ENCODE measurements around the gene DIS3L2. TPM values are rescaled to one million over a fixed set of nuclear protein-coding genes. Genes with fewer than 3 reads are reported as not detected.
A peak's percentile ranks its signal among the peaks of the same experiment; 100 is the strongest.

Gene DIS3L2
- total and polyA plus RNA-seq, 2 of the 8 experiments (the other 6 are each of a cell fraction or from before 2014, with no cell fraction given): 11.5 to 21.6 TPM

DNA sequence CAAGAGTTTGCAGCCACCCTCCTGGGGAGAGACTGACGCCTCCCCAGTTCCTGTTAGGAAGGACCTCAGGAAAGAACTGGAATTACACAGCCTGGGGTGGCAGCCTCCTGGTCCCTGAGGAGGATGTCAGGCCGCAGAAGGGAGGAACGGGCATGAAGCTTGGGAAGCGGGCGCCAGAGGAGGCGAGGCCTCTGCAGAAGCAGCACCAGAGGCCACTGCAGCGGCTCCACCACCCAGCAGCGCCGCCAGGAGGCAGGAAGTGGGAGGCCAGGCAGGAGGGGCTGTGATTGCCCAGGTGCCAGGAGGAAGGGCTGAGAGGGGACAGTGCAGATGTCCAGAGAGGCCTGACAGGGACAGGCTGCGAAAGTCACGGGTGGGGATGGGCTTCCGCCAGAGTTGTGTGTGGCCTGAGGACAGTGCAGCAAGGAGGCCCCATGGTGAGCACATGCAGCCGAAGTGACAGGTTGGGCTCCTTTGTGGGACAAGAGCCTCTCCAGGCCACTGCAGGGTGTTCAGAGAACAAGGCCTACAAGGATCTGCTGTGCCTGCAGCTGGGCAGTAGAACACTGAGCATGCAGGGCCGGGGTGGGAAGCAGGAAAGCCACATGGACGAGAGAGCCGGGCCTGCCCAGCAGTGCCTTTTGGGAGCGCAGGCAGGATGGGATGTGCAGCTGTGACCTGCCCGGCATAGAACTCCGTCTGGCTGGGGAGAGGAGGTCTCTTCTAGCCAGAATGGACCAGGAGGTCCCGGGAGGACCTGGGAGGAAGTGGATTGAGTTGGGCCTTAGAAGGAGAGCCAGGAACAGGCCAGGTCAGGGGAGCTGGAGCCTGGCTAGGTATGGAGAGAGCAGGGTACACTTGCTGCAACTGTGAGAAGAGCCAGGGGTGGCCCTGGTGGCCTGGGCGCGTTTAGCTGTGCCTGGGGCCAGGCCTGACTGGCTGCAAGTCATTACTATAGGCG, 377.9 kb downstream of the DIS3L2 start:
- DNase-seq (ENCODE audit: low read depth in 1 of 2, low spot score in 2 of 2): peak in 1 of 2 experiments; percentile 89
- Histone ChIP-seq H3K9ac (replicated peaks in 1 of 4; ENCODE audit: extremely low read depth in 1 of 4, low read depth in 3 of 4, low read length in 3 of 4) (no peak overlapping the region), H3K79me2 (ENCODE audit: control insufficient read depth in 1 of 2, insufficient read depth in 2 of 2, low read length in 2 of 2) (no peaks in the 10 kb centered on the region), H3K4me3 (ENCODE audit: extremely low read depth in 1 of 4, insufficient read depth in 2 of 4, low read depth in 3 of 4, low read length in 4 of 4) (no peak overlapping the region), H3K27ac (ENCODE audit: low read depth, low read length) (no peak overlapping the region), H2BK120ac (replicated peaks; ENCODE audit: low read depth, low read length) (no peak overlapping the region), H2BK12ac (ENCODE audit: low read depth, low read length) (peak overlapping the region; percentile 39; the same call in 1 of the 2 replicates), H3K23me2 (ENCODE audit: low read depth, low read length) (no peaks in the 10 kb centered on the region), H4K8ac (ENCODE audit: extremely low read depth, insufficient read depth, low read length) (no peak overlapping the region), H3K4me1 (replicated peaks in 1 of 4; ENCODE audit: control insufficient read depth in 3 of 4, insufficient read depth in 4 of 4, low read length in 3 of 4) (no peaks in the 10 kb centered on the region; a peak in 1 of 7 replicates), H4K20me1 (replicated peaks in 1 of 2; ENCODE audit: control insufficient read depth in 1 of 2, insufficient read depth in 2 of 2, low read length in 2 of 2) (no peaks in the 10 kb centered on the region), H3K18ac (ENCODE audit: extremely low read depth, low read length) (no peak overlapping the region), H3K9me3 (ENCODE audit: insufficient read depth in 2 of 2, low read depth in 1 of 2, low read length in 1 of 2) (no peaks in the 10 kb centered on the region), H3K36me3 (ENCODE audit: control insufficient read depth in 2 of 4, insufficient read depth in 4 of 4, low read length in 3 of 4) (no peaks in the 10 kb centered on the region), H2BK5ac (ENCODE audit: low read depth, low read length) (no peak overlapping the region), H2AK5ac (ENCODE audit: low read depth, low read length) (no peak overlapping the region), H2BK15ac (ENCODE audit: low read length) (no peak overlapping the region), H2AFZ (ENCODE audit: low read length) (no peak overlapping the region), H3K4me2 (ENCODE audit: insufficient read depth in 1 of 2, low read depth in 2 of 2, low read length in 2 of 2) (no peak overlapping the region), H3K79me1 (ENCODE audit: low read depth, low read length) (no peaks in the 10 kb centered on the region), H3K4ac (replicated peaks; ENCODE audit: insufficient read length, low read depth, low read length) (no peak overlapping the region), H3K56ac (replicated peaks; ENCODE audit: insufficient read length, low read depth, low read length) (no peak overlapping the region), H3K14ac (ENCODE audit: insufficient read length) (no peak overlapping the region), H4K5ac (ENCODE audit: insufficient read length, low read depth, low read length) (no peak overlapping the region), H2BK20ac (ENCODE audit: low read length) (no peak overlapping the region), H3K23ac (ENCODE audit: insufficient read length) (no peak overlapping the region), H3K27me3 (replicated peaks in 1 of 4; ENCODE audit: control insufficient read depth in 3 of 4, extremely low read depth in 1 of 4, insufficient read depth in 3 of 4, low read length in 3 of 4) (no peaks in the 10 kb centered on the region), H4K91ac (replicated peaks; ENCODE audit: insufficient read length, low read length) (no peak overlapping the region)
- FAIRE-seq: no peak
- ChIA-PET CTCF (ENCODE audit: partially characterized antibody) (interaction anchor here (0.6 to 4.7 kb wide), 40 partner anchors 10 to 1427 kb away, joined by 3 to 72 read pairs (median 4); no protein-coding TSS in a partner anchor), POLR2A (ENCODE audit: partially characterized antibody) (interaction anchor here (1.0 to 1.1 kb wide), 2 partner anchors 10 to 24 kb away, joined by 3 to 5 read pairs; no protein-coding TSS in a partner anchor)
- WGBS, 2 experiments (ENCODE audit: extremely low coverage in 1 of 2, insufficient coverage in 1 of 2, insufficient read length in 1 of 2, insufficient replicate concordance in 2 of 2, low coverage in 1 of 2, low lambda C conversion rate in 2 of 2, missing lambda C conversion rate in 1 of 2): 85% methylated on average over 19 of the region's 23 CpGs; no CpG with 5 or more reads in 1 of the 2 experiments
- TF ChIP-seq KDM4A (IDR thresholded peaks at IDR 0.05; ENCODE audit: low read depth, low read length, severe bottlenecking) (no peak), SP2 (IDR thresholded peaks at IDR 0.05; ENCODE audit: low read length) (no peak), RAD21 (IDR thresholded peaks at IDR 0.05 in 1 of 2, conservative IDR thresholded peaks at IDR 0.05 in 1 of 2; ENCODE audit: low read depth in 2 of 2, low read length in 2 of 2) (peak; percentile 54 to 62)
- TF ChIP-seq, protein P1, sequence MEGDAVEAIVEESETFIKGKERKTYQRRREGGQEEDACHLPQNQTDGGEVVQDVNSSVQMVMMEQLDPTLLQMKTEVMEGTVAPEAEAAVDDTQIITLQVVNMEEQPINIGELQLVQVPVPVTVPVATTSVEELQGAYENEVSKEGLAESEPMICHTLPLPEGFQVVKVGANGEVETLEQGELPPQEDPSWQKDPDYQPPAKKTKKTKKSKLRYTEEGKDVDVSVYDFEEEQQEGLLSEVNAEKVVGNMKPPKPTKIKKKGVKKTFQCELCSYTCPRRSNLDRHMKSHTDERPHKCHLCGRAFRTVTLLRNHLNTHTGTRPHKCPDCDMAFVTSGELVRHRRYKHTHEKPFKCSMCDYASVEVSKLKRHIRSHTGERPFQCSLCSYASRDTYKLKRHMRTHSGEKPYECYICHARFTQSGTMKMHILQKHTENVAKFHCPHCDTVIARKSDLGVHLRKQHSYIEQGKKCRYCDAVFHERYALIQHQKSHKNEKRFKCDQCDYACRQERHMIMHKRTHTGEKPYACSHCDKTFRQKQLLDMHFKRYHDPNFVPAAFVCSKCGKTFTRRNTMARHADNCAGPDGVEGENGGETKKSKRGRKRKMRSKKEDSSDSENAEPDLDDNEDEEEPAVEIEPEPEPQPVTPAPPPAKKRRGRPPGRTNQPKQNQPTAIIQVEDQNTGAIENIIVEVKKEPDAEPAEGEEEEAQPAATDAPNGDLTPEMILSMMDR (IDR thresholded peaks at IDR 0.05; ENCODE audit: control extremely low read depth in 1 of 3, insufficient read depth in 1 of 3, low read depth in 1 of 3, low read length in 3 of 3): peak in 2 of 3 experiments; percentile 82 to 87; a peak in 3 of 4 replicates

Measured in H1 (cell line).